Caco-2 (cell line): Measurements from ENCODE around the gene CUTA. TPM values are rescaled to one million over a fixed set of nuclear protein-coding genes. Genes with fewer than 3 reads are reported as not detected.

Experiments
- BruUV-seq: library from RNA; stranded (reverse); fragments of 400-500 nt; replicated peaks from 2 replicates; lab custom pipeline; 2021; lab: Mats Ljungman, UMichigan
- CTCF ChIA-PET: fragments of 300-600 bp; sonication (Branson Sonifier 250); formaldehyde crosslinking; loops from one replicate; lab custom pipeline; 2022; ENCODE audit warnings: antibody characterized with exemption; lab: Charles Lee
- POLR2A ChIA-PET: fragments of 300-600 bp; sonication (Branson Sonifier 250); formaldehyde crosslinking; loops from one replicate; lab custom pipeline; 2022; ENCODE audit warnings: antibody characterized with exemption; lab: Charles Lee
- DNase-seq, 2 experiments: peaks; one replicate each; pipeline versions ENCODE4 v3.0.0 to v3.0.0-alpha.2; 2020 to 2022
- H3K27me3 ChIP-seq: replicated peaks from 2 replicates; pipeline ENCODE4 v1.6.0; 2011; ENCODE audit warnings: low read length; ENCODE audit not compliant: control insufficient read depth, insufficient read depth
- H3K36me3 ChIP-seq: 2 replicates; pipeline ENCODE4 v1.5.1; 2011; ENCODE audit warnings: low read length; ENCODE audit not compliant: control insufficient read depth, insufficient read depth
- H3K4me1 ChIP-seq: fragments of 250-450 bp; sonication (Bioruptor Pico); 2 replicates; pipeline ENCODE4 v1.5.1; 2020; ENCODE audit warnings: mild to moderate bottlenecking
- H3K4me3 ChIP-seq: 2 replicates; pipeline ENCODE4 v1.5.1; 2011; ENCODE audit warnings: low read depth, mild to moderate bottlenecking, control low read depth, low read length
- H3K9me3 ChIP-seq: fragments of 250-450 bp; sonication (Bioruptor Pico); 2 replicates; pipeline ENCODE4 v1.5.1; 2020; ENCODE audit warnings: mild to moderate bottlenecking, moderate library complexity
- H3K27ac Mint-ChIP-seq: one replicate; pipeline ENCODE4 v1.8.0; 2022; ENCODE audit warnings: mixed read lengths; ENCODE audit not compliant: unreplicated experiment
- H3K27me3 Mint-ChIP-seq: one replicate; pipeline ENCODE4 v1.8.0; 2022; ENCODE audit warnings: mixed read lengths; ENCODE audit not compliant: insufficient read depth, unreplicated experiment
- H3K36me3 Mint-ChIP-seq: one replicate; pipeline ENCODE4 v1.8.0; 2022; ENCODE audit warnings: mild to moderate bottlenecking, mixed read lengths; ENCODE audit not compliant: insufficient read depth, unreplicated experiment
- H3K4me1 Mint-ChIP-seq: one replicate; pipeline ENCODE4 v1.8.0; 2022; ENCODE audit warnings: low read depth, mixed read lengths; ENCODE audit not compliant: unreplicated experiment
- H3K4me3 Mint-ChIP-seq: one replicate; pipeline ENCODE4 v1.8.0; 2022; ENCODE audit warnings: mild to moderate bottlenecking, moderate library complexity, mixed read lengths; ENCODE audit not compliant: unreplicated experiment
- H3K9me3 Mint-ChIP-seq: one replicate; pipeline ENCODE4 v1.8.0; 2022; ENCODE audit warnings: mixed read lengths; ENCODE audit not compliant: unreplicated experiment
- intact Hi-C: fragments of 100-400 bp; cut with micrococcal nuclease; formaldehyde crosslinking; loops from one replicate; pipeline ENCODE4 v1.10.0; 2022; ENCODE audit not compliant: unreplicated experiment
- total RNA-seq: library from RNA; stranded (reverse); gene quantifications from 2 replicates; pipeline ENCODE4 v1.2.3, GENCODE V29; 2022
- TF ChIP-seq, protein P1 (sequence below), 2 experiments: fragments of 200-600 bp in 1 of 2; IDR thresholded peaks; 1 replicate in 1 of 2; 2 replicates in 1 of 2; pipeline versions ENCODE4 v1.5.1 to v1.8.0; 2011 to 2022; ENCODE audit warnings: antibody characterized with exemption in 1 of 2, control low read depth in 1 of 2, inconsistent platforms in 1 of 2, low read depth in 1 of 2, low read length in 1 of 2, mild to moderate bottlenecking in 1 of 2, moderate library complexity in 1 of 2; ENCODE audit not compliant: insufficient read depth in 1 of 2, severe bottlenecking in 1 of 2, unreplicated experiment in 1 of 2

CUTA gene
- total RNA-seq, 1 experiment from 2014 or later = 166 TPM

DNA sequence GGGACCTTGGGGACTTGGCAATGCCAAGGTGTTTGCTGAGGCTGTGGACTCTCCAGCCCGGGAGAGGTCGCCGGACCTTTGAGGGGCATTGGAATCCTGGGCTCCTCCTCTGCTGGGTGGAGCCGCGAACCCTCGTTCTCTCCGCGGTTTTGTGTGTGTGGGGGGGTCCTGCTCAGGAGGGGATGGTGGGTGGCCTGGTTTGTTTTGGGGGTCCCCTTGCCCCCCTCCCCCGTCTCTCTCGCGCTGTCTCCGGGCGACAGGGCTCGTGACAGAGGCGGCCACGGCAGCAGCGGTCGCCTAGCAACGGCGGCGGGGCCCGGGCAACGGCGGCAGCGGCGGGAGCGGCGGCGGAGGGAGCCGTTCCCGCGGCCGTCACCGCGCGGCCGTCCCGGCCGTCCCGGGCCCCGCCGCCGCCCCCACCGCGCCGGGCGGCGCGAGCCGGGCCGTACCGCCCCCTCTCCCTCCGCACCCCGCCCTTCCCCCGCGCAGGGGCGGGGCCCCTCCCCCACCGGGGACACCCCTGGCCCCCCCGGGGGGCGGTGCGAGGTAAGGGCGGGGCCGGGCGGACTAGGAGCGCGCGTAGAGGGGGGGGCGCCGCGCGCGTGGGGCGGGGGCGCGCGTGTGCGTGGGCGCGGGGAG lies 9.8 kb upstream of the CUTA start:
- peaks cover 52% of the 10 kb centered on the region for H3K4me1 ChIP-seq
- Mint-ChIP-seq H3K36me3 (peaks cover 7% of the 10 kb centered on the region), H3K27ac (peak overlapping the region; percentile 76), H3K27me3 (peaks cover 3% of the 10 kb centered on the region), H3K9me3 (no peaks in the 10 kb centered on the region), H3K4me1 (peaks cover 31% of the 10 kb centered on the region), H3K4me3 (peak overlapping the region; percentile 81)
- H3K9me3 ChIP-seq = no peaks in the 10 kb centered on the region
- H3K36me3 ChIP-seq = no peaks in the 10 kb centered on the region
- ChIA-PET POLR2A (no interaction called here), CTCF (no interaction called here)
- peak in 1 of 2 experiments; percentile 61 for DNase-seq
- TF ChIP-seq, protein P1, sequence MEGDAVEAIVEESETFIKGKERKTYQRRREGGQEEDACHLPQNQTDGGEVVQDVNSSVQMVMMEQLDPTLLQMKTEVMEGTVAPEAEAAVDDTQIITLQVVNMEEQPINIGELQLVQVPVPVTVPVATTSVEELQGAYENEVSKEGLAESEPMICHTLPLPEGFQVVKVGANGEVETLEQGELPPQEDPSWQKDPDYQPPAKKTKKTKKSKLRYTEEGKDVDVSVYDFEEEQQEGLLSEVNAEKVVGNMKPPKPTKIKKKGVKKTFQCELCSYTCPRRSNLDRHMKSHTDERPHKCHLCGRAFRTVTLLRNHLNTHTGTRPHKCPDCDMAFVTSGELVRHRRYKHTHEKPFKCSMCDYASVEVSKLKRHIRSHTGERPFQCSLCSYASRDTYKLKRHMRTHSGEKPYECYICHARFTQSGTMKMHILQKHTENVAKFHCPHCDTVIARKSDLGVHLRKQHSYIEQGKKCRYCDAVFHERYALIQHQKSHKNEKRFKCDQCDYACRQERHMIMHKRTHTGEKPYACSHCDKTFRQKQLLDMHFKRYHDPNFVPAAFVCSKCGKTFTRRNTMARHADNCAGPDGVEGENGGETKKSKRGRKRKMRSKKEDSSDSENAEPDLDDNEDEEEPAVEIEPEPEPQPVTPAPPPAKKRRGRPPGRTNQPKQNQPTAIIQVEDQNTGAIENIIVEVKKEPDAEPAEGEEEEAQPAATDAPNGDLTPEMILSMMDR (IDR thresholded peaks at IDR 0.05; ENCODE audit: insufficient read depth in 1 of 2, low read depth in 1 of 2, low read length in 1 of 2, severe bottlenecking in 1 of 2, unreplicated experiment in 1 of 2) = no peak
- H3K27me3 ChIP-seq = no peaks in the 10 kb centered on the region
- H3K4me3 ChIP-seq = peak overlapping the region; percentile 63
- intact Hi-C loops = loop anchor here (2.0 to 5.0 kb wide), 3 partner anchors 27 to 145 kb away; partner anchors contain the start of genes RGL2 and ZBTB9
- BruUV-seq = no TSS peak

DNA sequence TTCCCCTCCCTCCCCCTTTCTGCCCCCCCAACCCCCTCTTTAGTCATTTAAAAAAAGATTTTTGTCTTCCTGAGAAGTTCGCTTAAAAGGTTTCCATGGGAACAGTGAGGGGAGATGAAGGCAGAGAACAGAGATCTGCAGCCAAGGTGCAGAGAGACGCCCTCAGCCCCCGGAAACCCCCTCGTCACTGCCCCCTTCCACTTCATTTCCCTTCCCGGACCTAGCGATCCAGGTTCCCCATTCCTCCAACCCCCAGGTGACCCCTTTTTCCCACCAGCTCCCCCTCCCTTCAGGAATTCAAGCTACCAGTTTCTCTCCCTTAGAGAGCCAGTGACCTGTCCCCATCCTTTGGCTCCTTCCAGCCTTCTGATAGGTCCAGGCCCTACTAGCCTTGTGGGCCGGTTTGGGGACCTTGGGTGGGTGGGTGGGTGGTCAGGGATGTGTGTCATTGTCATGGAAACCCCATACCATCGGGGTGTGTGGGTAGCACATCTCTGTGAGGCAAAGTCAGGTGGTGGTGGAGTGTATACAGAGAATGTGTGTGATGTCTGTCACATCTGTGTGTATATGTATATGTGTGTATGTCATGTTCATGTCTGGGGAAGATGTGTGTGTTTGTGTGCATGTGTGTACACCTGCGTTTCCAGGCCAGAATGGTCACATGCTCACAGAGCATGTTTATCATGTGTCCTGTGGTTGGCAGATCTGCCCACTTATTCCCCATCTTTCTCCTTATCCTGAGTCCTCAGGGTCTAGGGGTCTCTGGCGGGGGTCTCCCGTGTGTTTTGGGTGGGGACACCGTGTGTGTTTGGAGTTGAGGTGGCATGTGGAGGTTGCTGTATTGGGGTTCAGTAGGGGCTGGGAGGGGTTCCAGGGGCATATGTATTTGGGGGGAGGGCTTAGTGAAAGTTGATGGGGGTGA lies 8.9 kb upstream of the CUTA start:
- Histone ChIP-seq H3K9me3 (no peaks in the 10 kb centered on the region), H3K36me3 (no peaks in the 10 kb centered on the region), H3K4me3 (peak overlapping the region; percentile 71), H3K27me3 (no peaks in the 10 kb centered on the region), H3K4me1 (peaks cover 46% of the 10 kb centered on the region)
- ChIA-PET CTCF (interaction anchor here (0.6 to 1.7 kb wide), 10 partner anchors 9 to 284 kb away, joined by 3 to 16 read pairs (median 4); partner anchors contain the start of genes BAK1, CUTA, PHF1 and RGL2), POLR2A (interaction anchor here (1.5 kb wide), 1 partner anchor 28 kb away, joined by 7 read pairs; the partner anchor contains the start of gene ZBTB9)
- H3K27ac Mint-ChIP-seq = peak overlapping the region; percentile 76
- H3K4me3 Mint-ChIP-seq = peak overlapping the region; percentile 81
- peaks cover 7% of the 10 kb centered on the region for H3K36me3 Mint-ChIP-seq
- DNase-seq = no peak
- TSS peak; percentile 68 for BruUV-seq
- intact Hi-C loops = loop anchor here (1.0 to 5.0 kb wide), 4 partner anchors 9 to 145 kb away; partner anchors contain the start of genes CUTA and RGL2
- peaks cover 23% of the 10 kb centered on the region for H3K4me1 Mint-ChIP-seq
- H3K27me3 Mint-ChIP-seq = peaks cover 3% of the 10 kb centered on the region
- no peaks in the 10 kb centered on the region for H3K9me3 Mint-ChIP-seq
- TF ChIP-seq, protein P1 (IDR thresholded peaks at IDR 0.05; ENCODE audit: insufficient read depth in 1 of 2, low read depth in 1 of 2, low read length in 1 of 2, severe bottlenecking in 1 of 2, unreplicated experiment in 1 of 2) = no peak
